CD4-positive, alpha-beta T cell (primary cell): ENCODE data around the gene TTC38. TPM values are rescaled to one million over a fixed set of nuclear protein-coding genes. Genes with fewer than 3 reads are reported as not detected.

Source experiments
- ATAC-seq: fragments of 200-7000 bp; cut with Tn5 transposase; one replicate; pipeline ENCODE4 v1.10.0; 2022; ENCODE audit warnings: mild to moderate bottlenecking; ENCODE audit not compliant: poor library complexity
- CTCF ChIA-PET: fragments of 350-600 bp; sonication (Branson Sonifier 250); formaldehyde crosslinking; loops from one replicate; lab custom pipeline; 2021; ENCODE audit warnings: antibody characterized with exemption, inconsistent platforms; lab: Charles Lee
- POLR2A ChIA-PET: fragments of 350-600 bp; sonication (Branson Sonifier 250); formaldehyde crosslinking; loops from one replicate; lab custom pipeline; 2021; ENCODE audit warnings: antibody characterized with exemption, inconsistent platforms; lab: Charles Lee
- DNase-seq, 14 experiments: peaks; one replicate each; pipeline ENCODE4 v3.0.0-alpha.2; 2013 to 2020; ENCODE audit warnings: mixed read lengths in 2 of 14
- H3K27ac ChIP-seq, 2 donors: one replicate each; pipeline versions ENCODE4 v1.5.1 to v1.7.0; 2013; ENCODE audit warnings: low read length in 2 of 2, low read depth in 1 of 2, mild to moderate bottlenecking in 1 of 2
- H3K27me3 ChIP-seq, 2 experiments: 1 replicate in 1 of 2; 2 replicates in 1 of 2; pipeline versions ENCODE4 v1.6.1 to v1.7.0; 2013; ENCODE audit warnings: low read length in 2 of 2, control low read depth in 1 of 2, mild to moderate bottlenecking in 1 of 2, moderate library complexity in 1 of 2; ENCODE audit not compliant: insufficient read depth in 2 of 2, control insufficient read depth in 1 of 2
- H3K36me3 ChIP-seq: one replicate; pipeline ENCODE4 v1.6.1; 2013; ENCODE audit warnings: low read length, control low read depth; ENCODE audit not compliant: insufficient read depth
- H3K4me1 ChIP-seq: one replicate; pipeline ENCODE4 v1.6.1; 2013; ENCODE audit warnings: low read length, control low read depth; ENCODE audit not compliant: insufficient read depth
- H3K4me3 ChIP-seq: one replicate; pipeline ENCODE4 v1.5.1; 2013; ENCODE audit warnings: mild to moderate bottlenecking, low read length, moderate library complexity
- H3K9me3 ChIP-seq, 2 experiments: 1 replicate in 1 of 2; 2 replicates in 1 of 2; pipeline versions ENCODE4 v1.6.1 to v1.7.0; 2013; ENCODE audit warnings: low read length in 2 of 2, mild to moderate bottlenecking in 2 of 2, control low read depth in 1 of 2, moderate library complexity in 1 of 2; ENCODE audit not compliant: control insufficient read depth in 1 of 2, insufficient read depth in 1 of 2
- H3K27ac Mint-ChIP-seq: one replicate; pipeline ENCODE4 v1.8.0; 2020; ENCODE audit warnings: mixed read lengths
- H3K27me3 Mint-ChIP-seq: one replicate; pipeline ENCODE4 v1.8.0; 2021; ENCODE audit warnings: mixed read lengths
- H3K36me3 Mint-ChIP-seq: one replicate; pipeline ENCODE4 v1.8.0; 2021; ENCODE audit warnings: low read depth, mixed read lengths
- H3K4me1 Mint-ChIP-seq: one replicate; pipeline ENCODE4 v1.8.0; 2021; ENCODE audit warnings: low read depth, mixed read lengths
- H3K4me3 Mint-ChIP-seq: one replicate; pipeline ENCODE4 v1.8.0; 2020; ENCODE audit warnings: mild to moderate bottlenecking, mixed read lengths
- H3K9me3 Mint-ChIP-seq: one replicate; pipeline ENCODE4 v1.8.0; 2020; ENCODE audit warnings: mixed read lengths
- CTCF ChIP-seq: fragments of 200-600 bp; IDR thresholded peaks from one replicate; pipeline ENCODE4 v1.8.0; 2022; ENCODE audit warnings: antibody characterized with exemption, mild to moderate bottlenecking
- intact Hi-C, 2 experiments: fragments of 100-400 bp; cut with DNase I in 1 of 2; cut with micrococcal nuclease in 1 of 2; formaldehyde crosslinking; loops; one replicate each; pipeline versions ENCODE4 v1.15.1 to v1.9.0; 2023 to 2025; cut with DNase I, micrococcal nuclease
- total RNA-seq, 174 experiments: library from RNA in 2 of 174; stranded (reverse) in 2 of 174; gene quantifications; one replicate each; pipeline ENCODE4 v1.2.3 and lab custom pipeline; 2021 to 2026

Gene TTC38
- total RNA-seq, 2 experiments from 2014 or later = 1.8 to 2.7 TPM

- Mint-ChIP-seq H3K9me3 (no peaks in the 10 kb centered on the region), H3K4me1 (peaks cover 16% of the 10 kb centered on the region), H3K27me3 (no peaks in the 10 kb centered on the region), H3K27ac (no peak overlapping the region), H3K36me3 (peaks cover 19% of the 10 kb centered on the region), H3K4me3 (no peak overlapping the region)
- intact Hi-C loops = loop anchor here in 1 of 2 experiments (10.0 kb wide), 1 partner anchor 231 kb away; no protein-coding TSS in a partner anchor
- DNase-seq = no peak
- ChIA-PET POLR2A (no interaction called here), CTCF (no interaction called here)
- no peaks in the 10 kb centered on the region for H3K9me3 ChIP-seq
- H3K36me3 ChIP-seq = peaks cover 24% of the 10 kb centered on the region
- no peak for ATAC-seq
- no peak overlapping the region for H3K4me3 ChIP-seq
- no peak overlapping the region for H3K27ac ChIP-seq
- H3K4me1 ChIP-seq = peaks cover 28% of the 10 kb centered on the region
- no peaks in the 10 kb centered on the region for H3K27me3 ChIP-seq
- no peak for TF ChIP-seq CTCF
Measured at GRCh38 chr22:46246178-46246577, 21.6 kb upstream of the TTC38 start.

- Histone ChIP-seq H3K4me1 (peaks cover 31% of the 10 kb centered on the region), H3K36me3 (peaks cover 24% of the 10 kb centered on the region), H3K27me3 (no peaks in the 10 kb centered on the region), H3K9me3 (no peaks in the 10 kb centered on the region), H3K27ac (no peak overlapping the region), H3K4me3 (no peak overlapping the region)
- DNase-seq (no peak), ATAC-seq (no peak)
- Mint-ChIP-seq H3K27ac (no peak overlapping the region), H3K4me3 (peak overlapping the region; percentile 77), H3K36me3 (peaks cover 19% of the 10 kb centered on the region), H3K9me3 (no peaks in the 10 kb centered on the region), H3K27me3 (no peaks in the 10 kb centered on the region), H3K4me1 (peaks cover 27% of the 10 kb centered on the region)
- no peak for TF ChIP-seq CTCF
- intact Hi-C loops = loop anchor here in 1 of 2 experiments (10.0 kb wide), 1 partner anchor 233 kb away; no protein-coding TSS in a partner anchor
- ChIA-PET POLR2A (interaction anchor here (1.2 kb wide), 1 partner anchor 57 kb away, joined by 3 read pairs; no protein-coding TSS in a partner anchor), CTCF (no interaction called here)
Measured at GRCh38 chr22:46247443-46247975, 20.3 kb upstream of the TTC38 start.

- DNase-seq (peak; percentile 82 to 96 (median 91)), ATAC-seq (peak; percentile 95)
- no peaks in the 10 kb centered on the region for H3K27me3 ChIP-seq
- Mint-ChIP-seq H3K27ac (peak within 1 kb of the TSS; percentile 76), H3K9me3 (no peaks in the 10 kb centered on the region), H3K4me1 (peaks cover 32% of the 10 kb centered on the region), H3K4me3 (peak within 1 kb of the TSS; percentile 86), H3K36me3 (peaks cover 12% of the 10 kb centered on the region), H3K27me3 (no peaks in the 10 kb centered on the region)
- CTCF ChIA-PET = interaction anchor here (1.1 to 2.1 kb wide), 3 partner anchors 47 to 99 kb away, joined by 3 to 6 read pairs (median 3); partner anchors contain the start of gene GTSE1
- peaks cover 31% of the 10 kb centered on the region for H3K4me1 ChIP-seq
- peak within 1 kb of the TSS in 1 of 2 donors; percentile 65 for H3K27ac ChIP-seq
- TF ChIP-seq CTCF = no peak
- intact Hi-C loops = loop anchor here (1.0 to 5.0 kb wide), 6 partner anchors 46 to 213 kb away; partner anchors contain the start of genes GTSE1 (in 2 of the 2) and PPARA (in 1 of the 2)
- POLR2A ChIA-PET = interaction anchor here (0.6 to 3.9 kb wide), 17 partner anchors 9 to 1087 kb away, joined by 3 to 30 read pairs (median 4); partner anchors contain the start of genes GTSE1, NUP50, PPARA and TRMU
- H3K4me3 ChIP-seq = peak within 1 kb of the TSS; percentile 79
- H3K36me3 ChIP-seq = peaks cover 9% of the 10 kb centered on the region
- no peaks in the 10 kb centered on the region for H3K9me3 ChIP-seq
Measured at GRCh38 chr22:46250035-46250782, 17.6 kb upstream of the TTC38 start, which contains the start of gene CDPF1. Gene CDPF1 (minus strand): TSS chr22:46250293. CDS start chr22:46248284, 2,009 bp downstream.
